ENCODE measurements around the gene LZTR1. TPM values are rescaled to one million over a fixed set of nuclear protein-coding genes. Genes with fewer than 3 reads are reported as not detected.

LZTR1 gene
- total and polyA plus RNA-seq, 2 of the 8 experiments (the other 6 are each of a cell fraction or from before 2014, with no cell fraction given) = 22.3 to 31.0 TPM

GRCh38 chr22:20959578-20960461 is 22.3 kb upstream of the LZTR1 start:
- 95% methylated on average over 20 of the region's 20 CpGs; no CpG with 5 or more reads in 1 of the 2 experiments for WGBS, 2 experiments (ENCODE audit: extremely low coverage in 1 of 2, insufficient coverage in 1 of 2, insufficient read length in 1 of 2, insufficient replicate concordance in 2 of 2, low coverage in 1 of 2, low lambda C conversion rate in 2 of 2, missing lambda C conversion rate in 1 of 2)
- no peak overlapping the region for H3K4ac ChIP-seq (replicated peaks; ENCODE audit: insufficient read length, low read depth, low read length)
- H3K23me2 ChIP-seq (ENCODE audit: low read depth, low read length) = peaks cover 12% of the 10 kb centered on the region
- no peak overlapping the region for H2BK5ac ChIP-seq (ENCODE audit: low read depth, low read length)
- POLR2A ChIA-PET (ENCODE audit: partially characterized antibody) = interaction anchor here (0.6 kb wide), 1 partner anchor 15 kb away, joined by 3 read pairs; no protein-coding TSS in a partner anchor
- no peaks in the 10 kb centered on the region for H3K79me2 ChIP-seq (ENCODE audit: control insufficient read depth in 1 of 2, insufficient read depth in 2 of 2, low read length in 2 of 2)
- no peak overlapping the region for H3K18ac ChIP-seq (ENCODE audit: extremely low read depth, low read length)
- no peak overlapping the region for H2BK120ac ChIP-seq (replicated peaks; ENCODE audit: low read depth, low read length)
- H3K9me3 ChIP-seq (ENCODE audit: insufficient read depth in 2 of 2, low read depth in 1 of 2, low read length in 1 of 2) = no peaks in the 10 kb centered on the region
- no peak overlapping the region for H2AFZ ChIP-seq (ENCODE audit: low read length)
- H4K5ac ChIP-seq (ENCODE audit: insufficient read length, low read depth, low read length) = no peak overlapping the region
- no peak overlapping the region for H3K27ac ChIP-seq (ENCODE audit: low read depth, low read length)
- FAIRE-seq = no peak
- CTCF ChIA-PET (ENCODE audit: partially characterized antibody) = interaction anchor here (0.6 to 13.5 kb wide), 15 partner anchors 12 to 1182 kb away, joined by 3 to 115 read pairs (median 3); partner anchors contain the start of genes AIFM3, LRRC74B and LZTR1
- H2AK5ac ChIP-seq (ENCODE audit: low read depth, low read length) = no peak overlapping the region
- H4K91ac ChIP-seq (replicated peaks; ENCODE audit: insufficient read length, low read length) = no peak overlapping the region
- H3K23ac ChIP-seq (ENCODE audit: insufficient read length) = no peak overlapping the region
- H3K79me1 ChIP-seq (ENCODE audit: low read depth, low read length) = peaks cover 2% of the 10 kb centered on the region; the same call in 1 of the 2 replicates
- no peak overlapping the region for H2BK15ac ChIP-seq (ENCODE audit: low read length)
- peaks cover 0 to 12% of the 10 kb centered on the region in 2 experiments for H4K20me1 ChIP-seq (replicated peaks in 1 of 2; ENCODE audit: control insufficient read depth in 1 of 2, insufficient read depth in 2 of 2, low read length in 2 of 2)
- no peak overlapping the region for H2BK20ac ChIP-seq (ENCODE audit: low read length)
- H3K4me3 ChIP-seq (ENCODE audit: extremely low read depth in 1 of 4, insufficient read depth in 2 of 4, low read depth in 3 of 4, low read length in 4 of 4) = no peak overlapping the region
- peaks cover 17 to 32% (median 27%) of the 10 kb centered on the region in 4 experiments for H3K27me3 ChIP-seq (replicated peaks in 1 of 4; ENCODE audit: control insufficient read depth in 3 of 4, extremely low read depth in 1 of 4, insufficient read depth in 3 of 4, low read length in 3 of 4)
- no peak overlapping the region for H3K4me2 ChIP-seq (ENCODE audit: insufficient read depth in 1 of 2, low read depth in 2 of 2, low read length in 2 of 2)
- DNase-seq (ENCODE audit: low read depth in 1 of 2, low spot score in 2 of 2) = no peak
- no peaks in the 10 kb centered on the region for H3K36me3 ChIP-seq (ENCODE audit: control insufficient read depth in 2 of 4, insufficient read depth in 4 of 4, low read length in 3 of 4)
- H3K14ac ChIP-seq (ENCODE audit: insufficient read length) = no peak overlapping the region
- no peak overlapping the region for H3K56ac ChIP-seq (replicated peaks; ENCODE audit: insufficient read length, low read depth, low read length)
- H2BK12ac ChIP-seq (ENCODE audit: low read depth, low read length) = no peak overlapping the region
- H3K4me1 ChIP-seq (replicated peaks in 1 of 4; ENCODE audit: control insufficient read depth in 3 of 4, insufficient read depth in 4 of 4, low read length in 3 of 4) = peaks cover 0 to 10% (median 5%) of the 10 kb centered on the region in 4 experiments; a peak in 6 of 7 replicates
- H3K9ac ChIP-seq (replicated peaks in 1 of 4; ENCODE audit: extremely low read depth in 1 of 4, low read depth in 3 of 4, low read length in 3 of 4) = no peak overlapping the region
- H4K8ac ChIP-seq (ENCODE audit: extremely low read depth, insufficient read depth, low read length) = no peak overlapping the region; the same call in 1 of the 2 replicates
- TF ChIP-seq CREB1 (IDR thresholded peaks at IDR 0.05) (no peak), RBBP5 (IDR thresholded peaks at IDR 0.05; ENCODE audit: borderline replicate concordance, low read depth, low read length) (no peak)
